ENCODE measurements around the gene MYLIP. TPM values are rescaled to one million over a fixed set of nuclear protein-coding genes. Genes with fewer than 3 reads are reported as not detected.

The MYLIP gene
- total and polyA plus RNA-seq, 10 donors: 12.5 to 66.8 (median 42.6) TPM

DNA sequence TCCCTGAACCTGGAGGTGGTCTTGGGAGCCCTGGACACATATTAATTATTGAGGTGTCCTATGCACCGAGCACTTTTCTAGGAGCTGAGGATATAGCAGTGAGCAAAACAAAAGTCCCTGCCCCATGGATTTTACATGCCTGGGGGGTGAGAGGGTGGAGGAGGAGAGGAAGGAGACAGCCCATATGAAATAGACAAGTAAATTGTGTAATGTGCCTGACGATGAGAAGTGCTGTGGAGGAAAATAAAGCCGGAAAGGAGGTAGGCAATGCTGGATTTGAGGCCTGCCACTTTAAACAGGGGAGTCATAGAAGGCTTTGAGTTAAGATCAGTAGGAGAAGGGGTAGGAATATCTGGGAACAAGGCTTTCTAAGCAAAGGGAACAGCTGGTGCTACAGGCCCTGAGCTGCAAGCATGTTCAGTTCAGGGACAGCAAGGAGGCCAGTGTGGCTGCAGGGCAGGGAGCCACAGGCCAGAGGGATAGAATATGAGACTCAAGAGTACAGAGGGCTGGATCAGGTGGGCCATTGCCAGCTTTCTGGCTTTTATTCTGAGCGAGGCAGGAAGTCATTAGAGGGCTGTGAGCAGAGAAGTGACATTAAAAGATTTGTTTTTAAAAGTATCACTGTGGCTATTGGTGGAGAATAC, 19.1 kb upstream of the MYLIP start:
- no peaks in the 10 kb centered on the region for H3K9me3 ChIP-seq
- H3K27ac ChIP-seq: peak overlapping the region in 6 of 8 donors; percentile 16 to 75 (median 60)
- peaks cover 0 to 27% (median 8%) of the 10 kb centered on the region in 6 donors for H3K4me1 ChIP-seq
- intact Hi-C loops (cut with DNase I; ENCODE audit: low total_unique reads): no loop called here
- WGBS, 5 donors: 39 to 59% (median 52%) methylated on average over 4 of the region's 4 CpGs
- no peak for DNase-seq
- no peaks in the 10 kb centered on the region for H3K27me3 ChIP-seq (replicated peaks in 1 of 7)
- TF ChIP-seq, protein P1, sequence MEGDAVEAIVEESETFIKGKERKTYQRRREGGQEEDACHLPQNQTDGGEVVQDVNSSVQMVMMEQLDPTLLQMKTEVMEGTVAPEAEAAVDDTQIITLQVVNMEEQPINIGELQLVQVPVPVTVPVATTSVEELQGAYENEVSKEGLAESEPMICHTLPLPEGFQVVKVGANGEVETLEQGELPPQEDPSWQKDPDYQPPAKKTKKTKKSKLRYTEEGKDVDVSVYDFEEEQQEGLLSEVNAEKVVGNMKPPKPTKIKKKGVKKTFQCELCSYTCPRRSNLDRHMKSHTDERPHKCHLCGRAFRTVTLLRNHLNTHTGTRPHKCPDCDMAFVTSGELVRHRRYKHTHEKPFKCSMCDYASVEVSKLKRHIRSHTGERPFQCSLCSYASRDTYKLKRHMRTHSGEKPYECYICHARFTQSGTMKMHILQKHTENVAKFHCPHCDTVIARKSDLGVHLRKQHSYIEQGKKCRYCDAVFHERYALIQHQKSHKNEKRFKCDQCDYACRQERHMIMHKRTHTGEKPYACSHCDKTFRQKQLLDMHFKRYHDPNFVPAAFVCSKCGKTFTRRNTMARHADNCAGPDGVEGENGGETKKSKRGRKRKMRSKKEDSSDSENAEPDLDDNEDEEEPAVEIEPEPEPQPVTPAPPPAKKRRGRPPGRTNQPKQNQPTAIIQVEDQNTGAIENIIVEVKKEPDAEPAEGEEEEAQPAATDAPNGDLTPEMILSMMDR (IDR thresholded peaks at IDR 0.05 in 8 of 11, conservative IDR thresholded peaks at IDR 0.05 in 3 of 11): no peak
- TF ChIP-seq POLR2AphosphoS5 (IDR thresholded peaks at IDR 0.05) (no peak), POLR2A (IDR thresholded peaks at IDR 0.05) (no peak)
- no peaks in the 10 kb centered on the region for H3K36me3 ChIP-seq
- no peak overlapping the region for H3K4me3 ChIP-seq

DNA sequence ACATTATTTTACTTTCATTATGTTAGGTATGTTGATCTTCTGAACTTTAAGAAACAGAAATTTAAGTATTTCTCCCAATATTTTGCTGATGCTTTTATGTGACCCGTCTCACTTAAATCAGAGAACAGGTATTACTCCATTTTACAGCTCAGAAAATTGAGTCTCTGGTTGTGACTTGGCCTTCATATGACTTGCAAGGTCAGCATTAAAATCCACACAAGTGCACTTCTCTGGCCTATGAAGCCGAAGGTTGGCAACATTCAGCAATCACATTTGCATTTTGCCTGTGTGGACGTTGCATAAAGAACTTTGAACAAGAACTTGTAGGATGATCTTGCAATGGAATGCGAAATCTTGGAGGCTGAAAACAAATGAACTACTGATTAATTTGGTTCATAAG, 10.1 kb upstream of the MYLIP start:
- H3K27ac ChIP-seq: no peak overlapping the region
- no peak overlapping the region for H3K4me3 ChIP-seq
- WGBS, 5 donors: 78 to 90% (median 89%) methylated on average over 4 of the region's 4 CpGs
- no peaks in the 10 kb centered on the region for H3K9me3 ChIP-seq
- no peaks in the 10 kb centered on the region for H3K4me1 ChIP-seq
- intact Hi-C loops (cut with DNase I; ENCODE audit: low total_unique reads): no loop called here
- no peaks in the 10 kb centered on the region for H3K27me3 ChIP-seq (replicated peaks in 1 of 7)
- no peaks in the 10 kb centered on the region for H3K36me3 ChIP-seq
- DNase-seq: no peak
- TF ChIP-seq, protein P1 (IDR thresholded peaks at IDR 0.05 in 8 of 11, conservative IDR thresholded peaks at IDR 0.05 in 3 of 11): no peak
- TF ChIP-seq POLR2AphosphoS5 (IDR thresholded peaks at IDR 0.05): no peak
- no peak for TF ChIP-seq POLR2A (IDR thresholded peaks at IDR 0.05)

DNA sequence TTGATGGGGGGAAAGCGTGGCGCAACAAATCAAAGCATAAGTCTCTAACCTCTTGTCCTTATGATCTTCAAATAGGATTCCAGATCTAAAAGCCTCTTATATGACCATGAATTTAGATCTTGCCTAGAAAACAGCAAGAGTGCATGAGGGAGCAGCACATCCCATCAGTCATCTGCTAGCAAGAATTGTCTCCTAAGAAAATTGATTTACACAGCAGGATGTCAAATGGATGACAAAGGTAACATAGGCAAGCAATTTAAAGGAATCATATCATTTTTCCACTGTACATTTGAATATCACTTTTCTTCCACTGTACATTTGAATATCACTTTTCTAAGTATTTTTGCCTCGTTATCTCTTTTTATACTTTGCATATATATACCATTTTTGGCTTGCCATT, 7.5 kb upstream of the MYLIP start:
- TF ChIP-seq, protein P1 (IDR thresholded peaks at IDR 0.05 in 8 of 11, conservative IDR thresholded peaks at IDR 0.05 in 3 of 11): no peak
- TF ChIP-seq POLR2A (IDR thresholded peaks at IDR 0.05): no peak
- no peak for TF ChIP-seq POLR2AphosphoS5 (IDR thresholded peaks at IDR 0.05)
- DNase-seq: no peak
- no peaks in the 10 kb centered on the region for H3K27me3 ChIP-seq (replicated peaks in 1 of 7)
- no peaks in the 10 kb centered on the region for H3K4me1 ChIP-seq
- H3K27ac ChIP-seq: no peak overlapping the region
- H3K9me3 ChIP-seq: no peaks in the 10 kb centered on the region
- intact Hi-C loops (cut with DNase I; ENCODE audit: low total_unique reads): loop anchor here (10.0 kb wide), 1 partner anchor 63 kb away; no protein-coding TSS in a partner anchor
- H3K36me3 ChIP-seq: no peaks in the 10 kb centered on the region
- WGBS, 5 donors: 92 to 96% (median 93%) methylated on average over 3 of the region's 3 CpGs
- H3K4me3 ChIP-seq: no peak overlapping the region

DNA sequence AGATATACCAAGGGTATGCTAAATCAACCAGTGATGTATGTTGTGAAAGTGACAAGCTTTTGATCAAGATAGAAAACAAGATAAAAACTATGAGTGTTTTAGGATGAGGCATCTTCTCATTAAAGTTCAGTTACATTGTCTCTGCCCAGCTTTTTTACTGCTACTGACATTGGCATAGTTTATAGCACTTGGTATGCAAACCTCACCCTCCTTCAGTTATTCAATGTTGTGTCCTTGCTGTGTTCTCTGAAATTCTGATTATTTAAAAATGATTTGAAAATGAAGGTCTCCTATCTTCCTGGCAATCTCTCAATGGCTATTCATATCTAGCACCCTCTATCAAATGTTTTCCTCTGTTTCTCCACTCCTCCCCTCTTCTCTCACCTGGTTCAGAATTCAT, 6.7 kb upstream of the MYLIP start:
- TF ChIP-seq, protein P1 (IDR thresholded peaks at IDR 0.05 in 8 of 11, conservative IDR thresholded peaks at IDR 0.05 in 3 of 11): no peak
- H3K4me3 ChIP-seq: no peak overlapping the region
- no peaks in the 10 kb centered on the region for H3K36me3 ChIP-seq
- no peaks in the 10 kb centered on the region for H3K9me3 ChIP-seq
- no peak for DNase-seq
- no peak overlapping the region for H3K27ac ChIP-seq
- intact Hi-C loops (cut with DNase I; ENCODE audit: low total_unique reads): loop anchor here (10.0 kb wide), 1 partner anchor 63 kb away; no protein-coding TSS in a partner anchor
- H3K27me3 ChIP-seq (replicated peaks in 1 of 7): no peaks in the 10 kb centered on the region
- H3K4me1 ChIP-seq: no peaks in the 10 kb centered on the region
